HepG2 (cell line): Measurements from ENCODE around the gene TMEM190. TPM values are rescaled to one million over a fixed set of nuclear protein-coding genes. Genes with fewer than 3 reads are reported as not detected.

ENCODE experiments used
- ARID2 ChIP-seq: sonication (generic); formaldehyde crosslinking; IDR thresholded peaks from 2 replicates; pipeline ENCODE4 v1.8.1; 2022; ENCODE audit warnings: mild to moderate bottlenecking, missing genetic modification reagents, borderline replicate concordance
- CCAR2 ChIP-seq: fragments of 200-400 bp; formaldehyde crosslinking; optimal IDR thresholded peaks from 2 replicates; pipeline ENCODE3; 2018; ENCODE audit warnings: low read depth, mild to moderate bottlenecking, low read length, moderate library complexity
- ETS1 ChIP-seq: sonication (generic); formaldehyde crosslinking; IDR thresholded peaks from 2 replicates; pipeline ENCODE4 v1.4.0; 2020; ENCODE audit warnings: missing genetic modification reagents
- GZF1 ChIP-seq: sonication (generic); formaldehyde crosslinking; IDR thresholded peaks from 2 replicates; pipeline ENCODE4 v1.5.1; 2020; ENCODE audit warnings: mild to moderate bottlenecking, missing genetic modification reagents
- KDM5A ChIP-seq: fragments of 200-600 bp; sonication (generic); IDR thresholded peaks from 2 replicates; pipeline ENCODE4 v1.7.0; 2018; ENCODE audit warnings: antibody characterized with exemption, mild to moderate bottlenecking, low read length, borderline replicate concordance
- MAFF ChIP-seq: IDR thresholded peaks from 2 replicates; pipeline ENCODE4 v1.6.1; 2011; ENCODE audit warnings: low read depth, low read length, improper control_type of control experiment
- NFATC3 ChIP-seq: sonication (generic); formaldehyde crosslinking; IDR thresholded peaks from 2 replicates; pipeline ENCODE4 v1.5.1; 2020; ENCODE audit warnings: mild to moderate bottlenecking, missing genetic modification reagents
- NRL ChIP-seq: sonication (generic); formaldehyde crosslinking; IDR thresholded peaks from 2 replicates; pipeline ENCODE4 v1.5.0; 2020; ENCODE audit warnings: missing genetic modification reagents, mild to moderate bottlenecking, moderate library complexity, borderline replicate concordance
- ONECUT2 ChIP-seq: sonication (generic); formaldehyde crosslinking; IDR thresholded peaks from 2 replicates; pipeline ENCODE4 v1.4.0; 2020; ENCODE audit warnings: missing genetic modification reagents
- PCBP2 ChIP-seq: fragments of 200-400 bp; formaldehyde crosslinking; optimal IDR thresholded peaks from 2 replicates; pipeline ENCODE3; 2018; ENCODE audit warnings: low read length, low read depth; ENCODE audit not compliant: poor library complexity, severe bottlenecking
- REST ChIP-seq, 2 experiments: IDR thresholded peaks; 2 replicates each; pipeline ENCODE4 v1.6.1; 2011 to 2012; ENCODE audit warnings: low read length in 2 of 2, borderline replicate concordance in 1 of 2, low read depth in 1 of 2, mild to moderate bottlenecking in 1 of 2, moderate library complexity in 1 of 2
- SKI ChIP-seq: fragments of 450-650 bp; IDR thresholded peaks from one replicate; pipeline ENCODE4 v1.6.1; 2018; ENCODE audit warnings: mild to moderate bottlenecking; ENCODE audit not compliant: partially characterized antibody
- TBX3 ChIP-seq: fragments of 450-650 bp; IDR thresholded peaks from 2 replicates; pipeline ENCODE4 v1.6.1; 2017; ENCODE audit warnings: antibody characterized with exemption, mild to moderate bottlenecking, inconsistent platforms, borderline replicate concordance
- TCF7 ChIP-seq: sonication (generic); IDR thresholded peaks from 2 replicates; pipeline ENCODE4 v1.6.1; 2016; ENCODE audit warnings: antibody characterized with exemption, low read depth
- TSC22D2 ChIP-seq: sonication (generic); formaldehyde crosslinking; IDR thresholded peaks from 2 replicates; pipeline ENCODE4 v1.5.1; 2020; ENCODE audit warnings: missing genetic modification reagents, mild to moderate bottlenecking, borderline replicate concordance
- WIZ ChIP-seq: sonication (generic); formaldehyde crosslinking; IDR thresholded peaks from 2 replicates; pipeline ENCODE4 v1.5.1; 2020; ENCODE audit warnings: mild to moderate bottlenecking, missing genetic modification reagents
- ZMYM2 ChIP-seq: sonication (generic); formaldehyde crosslinking; IDR thresholded peaks from 2 replicates; pipeline ENCODE4 v1.8.0; 2022; ENCODE audit warnings: mild to moderate bottlenecking, missing genetic modification reagents
- ZMYM4 ChIP-seq: sonication (generic); formaldehyde crosslinking; IDR thresholded peaks from 2 replicates; pipeline ENCODE4 v1.8.1; 2023; ENCODE audit warnings: mild to moderate bottlenecking, missing genetic modification reagents
- ZNF616 ChIP-seq: sonication (generic); formaldehyde crosslinking; IDR thresholded peaks from 2 replicates; pipeline ENCODE4 v1.5.0; 2020; ENCODE audit warnings: low read depth, mild to moderate bottlenecking, missing genetic modification reagents
- ZNF878 ChIP-seq: sonication (generic); formaldehyde crosslinking; IDR thresholded peaks from 2 replicates; pipeline ENCODE4 v1.8.1; 2023; ENCODE audit warnings: mild to moderate bottlenecking, missing genetic modification reagents, moderate library complexity
- polyA plus RNA-seq, 8 experiments: library from polyadenylated mRNA; depleted of rRNA in 3 of 8; stranded (reverse) in 7 of 8; unstranded in 1 of 8; fragments of >200 nt; fragmentation: Illumina TruSeq in 4 of 8; extraction: Trizol in 4 of 8; gene quantifications; 2 replicates each; pipeline versions ENCODE4 v1.2.1 to v1.2.3, GENCODE V29; 2011 to 2016; ENCODE audit warnings: low read depth in 4 of 8, missing spikeins in 1 of 8, mixed read lengths in 1 of 8; ENCODE audit not compliant: insufficient read depth in 1 of 8
- total RNA-seq, 5 experiments: library from RNA; depleted of rRNA; stranded (reverse); fragments of >200 nt; fragmentation: Illumina TruSeq; extraction: Trizol; gene quantifications; 2 replicates each; pipeline ENCODE4 v1.2.3, GENCODE V29; 2016; ENCODE audit warnings: low read depth in 1 of 5
- TF ChIP-seq, protein P1 (sequence below): sonication (generic); formaldehyde crosslinking; IDR thresholded peaks from 2 replicates; pipeline ENCODE4 v1.8.1; 2023; ENCODE audit warnings: mild to moderate bottlenecking, missing genetic modification reagents
- TF ChIP-seq, protein P2 (sequence below): fragments of 450-650 bp; IDR thresholded peaks from 2 replicates; pipeline ENCODE4 v1.6.1; 2017

Gene TMEM190
- total and polyA plus RNA-seq, 2 of the 13 experiments (the other 11 are each of a cell fraction or from before 2014, with no cell fraction given): 0.35 to 0.83 TPM

- TF ChIP-seq, protein P1, sequence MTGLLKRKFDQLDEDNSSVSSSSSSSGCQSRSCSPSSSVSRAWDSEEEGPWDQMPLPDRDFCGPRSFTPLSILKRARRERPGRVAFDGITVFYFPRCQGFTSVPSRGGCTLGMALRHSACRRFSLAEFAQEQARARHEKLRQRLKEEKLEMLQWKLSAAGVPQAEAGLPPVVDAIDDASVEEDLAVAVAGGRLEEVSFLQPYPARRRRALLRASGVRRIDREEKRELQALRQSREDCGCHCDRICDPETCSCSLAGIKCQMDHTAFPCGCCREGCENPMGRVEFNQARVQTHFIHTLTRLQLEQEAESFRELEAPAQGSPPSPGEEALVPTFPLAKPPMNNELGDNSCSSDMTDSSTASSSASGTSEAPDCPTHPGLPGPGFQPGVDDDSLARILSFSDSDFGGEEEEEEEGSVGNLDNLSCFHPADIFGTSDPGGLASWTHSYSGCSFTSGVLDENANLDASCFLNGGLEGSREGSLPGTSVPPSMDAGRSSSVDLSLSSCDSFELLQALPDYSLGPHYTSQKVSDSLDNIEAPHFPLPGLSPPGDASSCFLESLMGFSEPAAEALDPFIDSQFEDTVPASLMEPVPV (CRISPR knock-in tag): peak; percentile 82
- no peak for TF ChIP-seq TCF7
- no peak for TF ChIP-seq ONECUT2 (CRISPR knock-in tag)
- no peak for TF ChIP-seq PCBP2
- TF ChIP-seq, protein P2, sequence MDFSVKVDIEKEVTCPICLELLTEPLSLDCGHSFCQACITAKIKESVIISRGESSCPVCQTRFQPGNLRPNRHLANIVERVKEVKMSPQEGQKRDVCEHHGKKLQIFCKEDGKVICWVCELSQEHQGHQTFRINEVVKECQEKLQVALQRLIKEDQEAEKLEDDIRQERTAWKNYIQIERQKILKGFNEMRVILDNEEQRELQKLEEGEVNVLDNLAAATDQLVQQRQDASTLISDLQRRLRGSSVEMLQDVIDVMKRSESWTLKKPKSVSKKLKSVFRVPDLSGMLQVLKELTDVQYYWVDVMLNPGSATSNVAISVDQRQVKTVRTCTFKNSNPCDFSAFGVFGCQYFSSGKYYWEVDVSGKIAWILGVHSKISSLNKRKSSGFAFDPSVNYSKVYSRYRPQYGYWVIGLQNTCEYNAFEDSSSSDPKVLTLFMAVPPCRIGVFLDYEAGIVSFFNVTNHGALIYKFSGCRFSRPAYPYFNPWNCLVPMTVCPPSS: no peak
- peak; percentile 93 for TF ChIP-seq ZMYM4 (CRISPR knock-in tag)
- peak; percentile 67 for TF ChIP-seq NRL (CRISPR knock-in tag)
- no peak for TF ChIP-seq REST (IDR thresholded peaks at IDR 0.05; ENCODE audit: borderline replicate concordance in 1 of 2, low read depth in 1 of 2, low read length in 2 of 2)
- TF ChIP-seq ZNF616: peak; percentile 88; the same call in 1 of the 2 replicates
- TF ChIP-seq MAFF: no peak
- TF ChIP-seq TBX3: no peak; the same call in 1 of the 2 replicates
- TF ChIP-seq ARID2: no peak
- no peak for TF ChIP-seq ETS1 (CRISPR knock-in tag)
- TF ChIP-seq ZNF878 (CRISPR knock-in tag): peak; percentile 75; the same call in 1 of the 2 replicates
- no peak for TF ChIP-seq CCAR2
- TF ChIP-seq WIZ (CRISPR knock-in tag): no peak
- 0 out of 2 replicates have a peak, but pooled peaks have one; percentile 42 for TF ChIP-seq GZF1
- no peak; the same call in 1 of the 2 replicates for TF ChIP-seq TSC22D2 (CRISPR knock-in tag)
- peak; percentile 84 for TF ChIP-seq ZMYM2 (CRISPR knock-in tag)
- TF ChIP-seq NFATC3 (CRISPR knock-in tag): no peak
- TF ChIP-seq SKI: no peak
- peak; percentile 23; the same call in 1 of the 2 replicates for TF ChIP-seq KDM5A
Observed at GRCh38 chr19:55407800-55408532, 31.3 kb downstream of the TMEM190 start (continued).
